NCI-H1417 (cell line): ENCODE data around the gene SP140.
"Not testable (repeated sequence)": the region's sequence is repeated elsewhere in the genome, so short reads cannot be mapped to it uniquely, and the experiment has no call there.

Experiments
- DNase-seq, 3 experiments: peaks; one replicate each; lab custom pipeline; 2025; lab: John Stamatoyannopoulos, UW

Gene SP140

GRCh38 chr2:230225486-230225885, at the start of gene SP140:
TSS of gene SP140 (plus strand) at chr2:230225736. CDS start at chr2:230225845, 109 bp downstream.
- DNase-seq, result no peak

GRCh38 chr2:230176996-230177395, 48.5 kb upstream of the SP140 start:
- no peak for DNase-seq

GRCh38 chr2:230178546-230179485, 46.7 kb upstream of the SP140 start:
- DNase-seq, result no peak

GRCh38 chr2:230179907-230180306, 45.6 kb upstream of the SP140 start:
- peak in 1 of 3 experiments; percentile 12 for DNase-seq

GRCh38 chr2:230181195-230181594, 44.3 kb upstream of the SP140 start:
- DNase-seq, result no peak

GRCh38 chr2:230184727-230185578, 40.6 kb upstream of the SP140 start:
- DNase-seq, result peak in 1 of 3 experiments; percentile 3

- no peak for DNase-seq
These were observed 23.0 kb upstream of the SP140 start for GRCh38 chr2:230202430-230203109.

GRCh38 chr2:230203110-230203676, 22.3 kb upstream of the SP140 start:
- DNase-seq, result no peak

GRCh38 chr2:230205034-230205433, 20.5 kb upstream of the SP140 start:
- DNase-seq, result no peak

GRCh38 chr2:230205721-230206120, 19.8 kb upstream of the SP140 start:
- DNase-seq, result no peak

GRCh38 chr2:230208576-230208975, 17.0 kb upstream of the SP140 start:
- no peak for DNase-seq

- no peak for DNase-seq
These were observed 16.0 kb upstream of the SP140 start for GRCh38 chr2:230209422-230210051.

- no peak for DNase-seq
These were observed 9.0 kb upstream of the SP140 start for GRCh38 chr2:230216489-230216888.

- no peak for DNase-seq
These were observed 8.1 kb upstream of the SP140 start for GRCh38 chr2:230217424-230217823.

- DNase-seq, result no peak
These were observed 7.1 kb upstream of the SP140 start for GRCh38 chr2:230218421-230218820.

- peak in 2 of 3 experiments; percentile 14 to 23 for DNase-seq
These were observed 5.9 kb upstream of the SP140 start, which contains the start of gene SP110 for GRCh38 chr2:230219419-230220331. TSS of gene SP110 (minus strand) at chr2:230219984. CDS start at chr2:230216927, 3,057 bp downstream.

GRCh38 chr2:230220347-230220969, 5.1 kb upstream of the SP140 start:
- peak in 1 of 3 experiments; percentile 17 for DNase-seq

GRCh38 chr2:230221493-230221892, 4.0 kb upstream of the SP140 start:
- DNase-seq, result no peak

- DNase-seq, result not testable (repeated sequence)
These were observed 2.7 kb upstream of the SP140 start for GRCh38 chr2:230222829-230223228.

GRCh38 chr2:230224458-230224857, 1.1 kb upstream of the SP140 start:
- DNase-seq, result no peak
